ENCODE results near the gene CCDC24.

DNA sequence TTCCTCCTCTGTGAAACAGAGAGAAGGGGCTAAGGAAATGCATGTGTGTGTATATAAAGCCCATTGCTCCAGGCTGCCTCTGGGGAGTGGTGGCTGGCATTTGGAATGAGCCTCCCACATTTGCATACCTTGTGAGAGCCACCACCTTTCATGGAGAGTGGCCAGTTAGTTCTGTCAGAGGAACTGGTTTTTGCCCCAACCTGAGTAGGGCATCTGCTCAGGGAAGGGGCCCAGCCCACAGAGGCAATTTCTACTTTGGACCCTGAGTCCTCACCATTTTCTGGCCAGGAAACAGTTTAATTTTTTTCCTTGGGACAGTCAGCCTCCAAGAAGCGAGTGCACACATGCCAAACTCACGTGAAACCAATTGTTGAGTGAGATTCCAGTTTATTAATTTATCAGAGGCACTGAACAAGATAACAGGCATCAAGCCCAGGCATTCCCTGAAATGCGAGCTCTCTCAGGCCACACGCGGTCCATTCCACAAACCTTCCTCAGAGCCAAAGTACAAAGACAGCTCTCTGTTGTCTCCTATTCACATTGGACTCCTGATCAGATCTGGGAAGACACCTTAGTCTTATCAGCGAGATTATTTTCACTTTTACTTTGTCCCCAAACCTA lies 40.9 kb downstream of the CCDC24 start:
- TF ChIP-seq POLR2A (IDR thresholded peaks at IDR 0.05) (no peak), EP300 (IDR thresholded peaks at IDR 0.05) (no peak)
- TF ChIP-seq, protein P1, sequence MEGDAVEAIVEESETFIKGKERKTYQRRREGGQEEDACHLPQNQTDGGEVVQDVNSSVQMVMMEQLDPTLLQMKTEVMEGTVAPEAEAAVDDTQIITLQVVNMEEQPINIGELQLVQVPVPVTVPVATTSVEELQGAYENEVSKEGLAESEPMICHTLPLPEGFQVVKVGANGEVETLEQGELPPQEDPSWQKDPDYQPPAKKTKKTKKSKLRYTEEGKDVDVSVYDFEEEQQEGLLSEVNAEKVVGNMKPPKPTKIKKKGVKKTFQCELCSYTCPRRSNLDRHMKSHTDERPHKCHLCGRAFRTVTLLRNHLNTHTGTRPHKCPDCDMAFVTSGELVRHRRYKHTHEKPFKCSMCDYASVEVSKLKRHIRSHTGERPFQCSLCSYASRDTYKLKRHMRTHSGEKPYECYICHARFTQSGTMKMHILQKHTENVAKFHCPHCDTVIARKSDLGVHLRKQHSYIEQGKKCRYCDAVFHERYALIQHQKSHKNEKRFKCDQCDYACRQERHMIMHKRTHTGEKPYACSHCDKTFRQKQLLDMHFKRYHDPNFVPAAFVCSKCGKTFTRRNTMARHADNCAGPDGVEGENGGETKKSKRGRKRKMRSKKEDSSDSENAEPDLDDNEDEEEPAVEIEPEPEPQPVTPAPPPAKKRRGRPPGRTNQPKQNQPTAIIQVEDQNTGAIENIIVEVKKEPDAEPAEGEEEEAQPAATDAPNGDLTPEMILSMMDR (IDR thresholded peaks at IDR 0.05): no peak

All from ovary (tissue), 3 donors.